K562 (cell line): ENCODE results near the gene ANAPC5. TPM values are rescaled to one million over a fixed set of nuclear protein-coding genes. Genes with fewer than 3 reads are reported as not detected.

ENCODE experiments used
- BCOR ChIP-seq: fragments of 450-650 bp; IDR thresholded peaks from 2 replicates; pipeline ENCODE4 v1.6.1; 2016
- GTF2E2 ChIP-seq: fragments of 200-800 bp; sonication (Bioruptor generic); IDR thresholded peaks from 2 replicates; pipeline ENCODE4 v1.6.1; 2016; ENCODE audit warnings: missing genetic modification characterization, missing compliant biosample characterization
- ILK ChIP-seq: fragments of 450-650 bp; IDR thresholded peaks from 2 replicates; pipeline ENCODE4 v1.6.1; 2016; ENCODE audit warnings: missing genetic modification characterization, low read depth, mild to moderate bottlenecking, missing compliant biosample characterization, moderate library complexity, borderline replicate concordance
- MEF2D ChIP-seq: conservative IDR thresholded peaks from 2 replicates; pipeline ENCODE4 v1.6.1; 2016; ENCODE audit warnings: low read depth, missing genetic modification characterization, missing compliant biosample characterization
- NCOR1 ChIP-seq: fragments of 450-650 bp; IDR thresholded peaks from 2 replicates; pipeline ENCODE4 v1.6.1; 2016; ENCODE audit warnings: mild to moderate bottlenecking, moderate library complexity
- SMC3 ChIP-seq: conservative IDR thresholded peaks from 2 replicates; pipeline ENCODE4 v1.6.1; 2011; ENCODE audit warnings: low read depth, low read length, improper control_type of control experiment; ENCODE audit not compliant: insufficient read depth
- polyA plus RNA-seq, 8 experiments: library from polyadenylated mRNA; depleted of rRNA in 4 of 8; stranded (reverse) in 5 of 8; unstranded in 3 of 8; fragments of >200 nt; fragmentation: Nextera tagmentation in 2 of 8; fragmentation: Illumina TruSeq in 1 of 8; extraction: Ambion mirVana in 2 of 8; extraction: Trizol in 1 of 8; gene quantifications; 2 replicates each; pipeline versions ENCODE4 v1.2.1 to v1.2.3, GENCODE V29; 2011 to 2014; ENCODE audit warnings: inconsistent platforms in 1 of 8, missing spikeins in 1 of 8
- total RNA-seq, 7 experiments: library from RNA; depleted of rRNA in 6 of 7; stranded (reverse); fragments of >200 nt in 6 of 7; fragmentation: Illumina TruSeq in 2 of 7; extraction: Trizol in 2 of 7; gene quantifications; 2 replicates each; pipeline versions ENCODE4 v1.2.1 to v1.2.3, GENCODE V29; 2011 to 2021; ENCODE audit warnings: low replicate concordance in 1 of 7
- TF ChIP-seq, protein P1 (sequence below): fragments of 450-650 bp; IDR thresholded peaks from 2 replicates; pipeline ENCODE4 v1.6.1; 2016; ENCODE audit warnings: low read depth

ANAPC5 gene
- total and polyA plus RNA-seq, 9 of the 15 experiments (the other 6 are each of a cell fraction or from before 2014, with no cell fraction given): 136 to 315 (median 197) TPM

GRCh38 chr12:121296618-121297434 lies 55.4 kb downstream of the ANAPC5 start, which contains the start of gene CAMKK2 (continued):
- TF ChIP-seq, protein P1, sequence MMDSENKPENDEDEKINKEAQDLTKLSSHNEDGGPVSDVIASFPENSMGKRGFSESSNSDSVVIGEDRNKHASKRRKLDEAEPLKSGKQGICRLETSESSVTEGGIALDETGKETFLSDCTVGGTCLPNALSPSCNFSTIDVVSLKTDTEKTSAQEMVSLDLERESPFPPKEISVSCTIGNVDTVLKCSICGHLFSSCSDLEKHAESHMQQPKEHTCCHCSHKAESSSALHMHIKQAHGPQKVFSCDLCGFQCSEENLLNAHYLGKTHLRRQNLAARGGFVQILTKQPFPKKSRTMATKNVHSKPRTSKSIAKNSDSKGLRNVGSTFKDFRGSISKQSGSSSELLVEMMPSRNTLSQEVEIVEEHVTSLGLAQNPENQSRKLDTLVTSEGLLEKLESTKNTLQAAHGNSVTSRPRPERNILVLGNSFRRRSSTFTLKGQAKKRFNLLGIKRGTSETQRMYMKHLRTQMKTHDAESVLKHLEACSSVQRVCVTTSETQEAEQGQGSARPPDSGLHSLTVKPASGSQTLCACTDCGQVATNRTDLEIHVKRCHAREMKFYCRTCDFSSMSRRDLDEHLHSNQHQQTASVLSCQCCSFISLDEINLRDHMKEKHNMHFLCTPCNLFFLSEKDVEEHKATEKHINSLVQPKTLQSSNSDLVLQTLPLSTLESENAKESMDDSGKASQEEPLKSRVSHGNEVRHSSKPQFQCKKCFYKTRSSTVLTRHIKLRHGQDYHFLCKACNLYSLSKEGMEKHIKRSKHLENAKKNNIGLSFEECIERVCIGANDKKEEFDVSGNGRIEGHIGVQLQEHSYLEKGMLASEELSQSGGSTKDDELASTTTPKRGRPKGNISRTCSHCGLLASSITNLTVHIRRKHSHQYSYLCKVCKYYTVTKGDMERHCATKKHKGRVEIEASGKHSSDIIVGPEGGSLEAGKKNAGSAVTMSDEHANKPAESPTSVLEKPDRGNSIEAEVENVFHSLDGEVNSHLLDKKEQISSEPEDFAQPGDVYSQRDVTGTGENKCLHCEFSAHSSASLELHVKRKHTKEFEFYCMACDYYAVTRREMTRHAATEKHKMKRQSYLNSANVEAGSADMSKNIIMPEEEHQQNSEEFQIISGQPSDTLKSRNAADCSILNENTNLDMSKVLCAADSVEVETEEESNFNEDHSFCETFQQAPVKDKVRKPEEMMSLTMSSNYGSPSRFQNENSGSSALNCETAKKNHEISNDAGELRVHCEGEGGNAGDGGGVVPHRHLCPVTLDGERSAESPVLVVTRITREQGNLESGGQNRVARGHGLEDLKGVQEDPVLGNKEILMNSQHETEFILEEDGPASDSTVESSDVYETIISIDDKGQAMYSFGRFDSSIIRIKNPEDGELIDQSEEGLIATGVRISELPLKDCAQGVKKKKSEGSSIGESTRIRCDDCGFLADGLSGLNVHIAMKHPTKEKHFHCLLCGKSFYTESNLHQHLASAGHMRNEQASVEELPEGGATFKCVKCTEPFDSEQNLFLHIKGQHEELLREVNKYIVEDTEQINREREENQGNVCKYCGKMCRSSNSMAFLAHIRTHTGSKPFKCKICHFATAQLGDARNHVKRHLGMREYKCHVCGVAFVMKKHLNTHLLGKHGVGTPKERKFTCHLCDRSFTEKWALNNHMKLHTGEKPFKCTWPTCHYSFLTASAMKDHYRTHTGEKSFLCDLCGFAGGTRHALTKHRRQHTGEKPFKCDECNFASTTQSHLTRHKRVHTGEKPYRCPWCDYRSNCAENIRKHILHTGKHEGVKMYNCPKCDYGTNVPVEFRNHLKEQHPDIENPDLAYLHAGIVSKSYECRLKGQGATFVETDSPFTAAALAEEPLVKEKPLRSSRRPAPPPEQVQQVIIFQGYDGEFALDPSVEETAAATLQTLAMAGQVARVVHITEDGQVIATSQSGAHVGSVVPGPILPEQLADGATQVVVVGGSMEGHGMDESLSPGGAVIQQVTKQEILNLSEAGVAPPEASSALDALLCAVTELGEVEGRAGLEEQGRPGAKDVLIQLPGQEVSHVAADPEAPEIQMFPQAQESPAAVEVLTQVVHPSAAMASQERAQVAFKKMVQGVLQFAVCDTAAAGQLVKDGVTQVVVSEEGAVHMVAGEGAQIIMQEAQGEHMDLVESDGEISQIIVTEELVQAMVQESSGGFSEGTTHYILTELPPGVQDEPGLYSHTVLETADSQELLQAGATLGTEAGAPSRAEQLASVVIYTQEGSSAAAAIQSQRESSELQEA: no peak
- TF ChIP-seq ILK (tag) (no peak), MEF2D (tag) (no peak), BCOR (no peak; the same call in 1 of the 2 replicates), NCOR1 (no peak), SMC3 (no peak), GTF2E2 (tag) (no peak)
- TF ChIP-seq, all 486 proteins: peak for 95
